HG02623 (cell line): ENCODE measurements around the gene PATJ.
"Not testable (repeated sequence)": the region's sequence is repeated elsewhere in the genome, so short reads cannot be mapped to it uniquely, and the experiment has no call there.

ENCODE experiments used
- ATAC-seq: cut with Tn5 transposase; IDR thresholded peaks from one replicate; pipeline ENCODE4 v1.9.1; 2021; ENCODE audit warnings: moderate library complexity; ENCODE audit not compliant: unreplicated experiment

The PATJ gene

GRCh38 chr1:61816191-61816590, 73.9 kb downstream of the PATJ start:
- no peak for ATAC-seq

- ATAC-seq, result no peak
These were observed 76.7 kb downstream of the PATJ start for GRCh38 chr1:61818992-61819391.

GRCh38 chr1:61819421-61819820, 77.1 kb downstream of the PATJ start:
- no peak for ATAC-seq

- no peak for ATAC-seq
These were observed 83.1 kb downstream of the PATJ start for GRCh38 chr1:61825393-61825792.

GRCh38 chr1:61828805-61829204, 86.5 kb downstream of the PATJ start:
- no peak for ATAC-seq

GRCh38 chr1:61836649-61837048, 94.4 kb downstream of the PATJ start:
- no peak for ATAC-seq

GRCh38 chr1:61837607-61838006, 95.3 kb downstream of the PATJ start:
- not testable (repeated sequence) for ATAC-seq

GRCh38 chr1:61839679-61840078, 97.4 kb downstream of the PATJ start:
- no peak for ATAC-seq

GRCh38 chr1:61842036-61842435, 99.8 kb downstream of the PATJ start:
- ATAC-seq, result no peak

GRCh38 chr1:61842863-61843514, 100.7 kb downstream of the PATJ start:
- ATAC-seq, result no peak

GRCh38 chr1:61844006-61844405, 101.7 kb downstream of the PATJ start:
- no peak for ATAC-seq

- ATAC-seq, result not testable (repeated sequence)
These were observed 102.4 kb downstream of the PATJ start for GRCh38 chr1:61844664-61845063.

- no peak for ATAC-seq
These were observed 109.0 kb downstream of the PATJ start for GRCh38 chr1:61851235-61851634.

- no peak for ATAC-seq
These were observed 109.8 kb downstream of the PATJ start for GRCh38 chr1:61851849-61852669.

- ATAC-seq, result no peak
These were observed 110.4 kb downstream of the PATJ start for GRCh38 chr1:61852670-61853015.

GRCh38 chr1:61853583-61853982, 111.3 kb downstream of the PATJ start:
- no peak for ATAC-seq

GRCh38 chr1:61864489-61864888, 122.2 kb downstream of the PATJ start:
- ATAC-seq, result no peak

GRCh38 chr1:61865646-61866220, 123.5 kb downstream of the PATJ start:
- no peak for ATAC-seq

GRCh38 chr1:61869691-61870109, 127.4 kb downstream of the PATJ start:
- no peak for ATAC-seq

GRCh38 chr1:61872206-61872605, 129.9 kb downstream of the PATJ start:
- no peak for ATAC-seq

GRCh38 chr1:61873581-61873980, 131.3 kb downstream of the PATJ start:
- ATAC-seq, result no peak

- no peak for ATAC-seq
These were observed 131.7 kb downstream of the PATJ start for GRCh38 chr1:61873994-61874393.
